Panc1 (cell line): ENCODE results near the gene PARD3.

Experiments used
- CTCF ChIP-seq: fragments of 450-650 bp; IDR thresholded peaks from 2 replicates; pipeline ENCODE4 v1.5.1; 2017; ENCODE audit warnings: mild to moderate bottlenecking
- POLR2AphosphoS5 ChIP-seq: IDR thresholded peaks from 2 replicates; pipeline ENCODE4 v1.6.1; 2012; ENCODE audit warnings: mild to moderate bottlenecking, low read depth, low read length, moderate library complexity
- SIN3A ChIP-seq: IDR thresholded peaks from 2 replicates; pipeline ENCODE4 v1.6.1; 2012; ENCODE audit warnings: low read depth, mild to moderate bottlenecking, low read length, moderate library complexity, borderline replicate concordance; ENCODE audit not compliant: insufficient read depth
- TCF7L2 ChIP-seq: IDR thresholded peaks from 2 replicates; pipeline ENCODE4 v1.6.1; 2011; ENCODE audit warnings: mild to moderate bottlenecking, low read depth, low read length, inconsistent platforms
- TF ChIP-seq, protein P1 (sequence below), 2 experiments: IDR thresholded peaks; 2 replicates each; pipeline ENCODE4 v1.6.1; 2011 to 2012; ENCODE audit warnings: low read depth in 2 of 2, control low read depth in 1 of 2, low read length in 1 of 2, mild to moderate bottlenecking in 1 of 2, moderate library complexity in 1 of 2; ENCODE audit not compliant: insufficient read depth in 1 of 2

DNA sequence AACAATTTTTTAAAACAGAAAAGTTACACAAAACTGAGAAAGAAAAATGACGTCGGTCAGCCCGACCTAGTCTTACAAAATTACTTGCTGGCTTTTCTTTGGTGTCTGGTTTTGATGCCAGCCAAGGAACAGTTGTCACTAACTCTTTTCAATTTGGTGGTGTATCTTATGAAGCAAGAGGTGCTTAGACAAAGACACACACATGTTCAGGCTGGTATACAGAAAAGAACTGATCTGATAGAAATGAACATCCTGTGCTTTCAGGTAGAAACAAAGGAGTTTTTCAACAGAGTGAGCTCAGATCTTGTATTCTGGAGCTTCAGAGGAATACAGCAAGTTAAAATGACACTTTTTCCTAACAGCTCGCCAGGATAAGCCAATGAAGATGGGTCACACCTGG lies 43.6 kb downstream of the PARD3 start:
- TF ChIP-seq CTCF (no peak), POLR2AphosphoS5 (no peak), TCF7L2 (no peak), SIN3A (no peak)
- TF ChIP-seq, protein P1, sequence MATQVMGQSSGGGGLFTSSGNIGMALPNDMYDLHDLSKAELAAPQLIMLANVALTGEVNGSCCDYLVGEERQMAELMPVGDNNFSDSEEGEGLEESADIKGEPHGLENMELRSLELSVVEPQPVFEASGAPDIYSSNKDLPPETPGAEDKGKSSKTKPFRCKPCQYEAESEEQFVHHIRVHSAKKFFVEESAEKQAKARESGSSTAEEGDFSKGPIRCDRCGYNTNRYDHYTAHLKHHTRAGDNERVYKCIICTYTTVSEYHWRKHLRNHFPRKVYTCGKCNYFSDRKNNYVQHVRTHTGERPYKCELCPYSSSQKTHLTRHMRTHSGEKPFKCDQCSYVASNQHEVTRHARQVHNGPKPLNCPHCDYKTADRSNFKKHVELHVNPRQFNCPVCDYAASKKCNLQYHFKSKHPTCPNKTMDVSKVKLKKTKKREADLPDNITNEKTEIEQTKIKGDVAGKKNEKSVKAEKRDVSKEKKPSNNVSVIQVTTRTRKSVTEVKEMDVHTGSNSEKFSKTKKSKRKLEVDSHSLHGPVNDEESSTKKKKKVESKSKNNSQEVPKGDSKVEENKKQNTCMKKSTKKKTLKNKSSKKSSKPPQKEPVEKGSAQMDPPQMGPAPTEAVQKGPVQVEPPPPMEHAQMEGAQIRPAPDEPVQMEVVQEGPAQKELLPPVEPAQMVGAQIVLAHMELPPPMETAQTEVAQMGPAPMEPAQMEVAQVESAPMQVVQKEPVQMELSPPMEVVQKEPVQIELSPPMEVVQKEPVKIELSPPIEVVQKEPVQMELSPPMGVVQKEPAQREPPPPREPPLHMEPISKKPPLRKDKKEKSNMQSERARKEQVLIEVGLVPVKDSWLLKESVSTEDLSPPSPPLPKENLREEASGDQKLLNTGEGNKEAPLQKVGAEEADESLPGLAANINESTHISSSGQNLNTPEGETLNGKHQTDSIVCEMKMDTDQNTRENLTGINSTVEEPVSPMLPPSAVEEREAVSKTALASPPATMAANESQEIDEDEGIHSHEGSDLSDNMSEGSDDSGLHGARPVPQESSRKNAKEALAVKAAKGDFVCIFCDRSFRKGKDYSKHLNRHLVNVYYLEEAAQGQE (IDR thresholded peaks at IDR 0.05; ENCODE audit: insufficient read depth in 1 of 2, low read depth in 2 of 2, low read length in 1 of 2) = no peak
